Mammary epithelial cell (primary cell): ENCODE results near the gene SORBS2.

Experiments
- CTCF ChIP-seq, 2 donors: IDR thresholded peaks in 1 of 2; conservative IDR thresholded peaks in 1 of 2; 2 replicates each; pipeline ENCODE4 v1.5.1; 2011 to 2012; ENCODE audit warnings: inconsistent platforms in 2 of 2, low read length in 2 of 2, mild to moderate bottlenecking in 2 of 2, control low read depth in 1 of 2, low read depth in 1 of 2; ENCODE audit not compliant: insufficient read depth in 1 of 2; ENCODE audit errors: extremely low read depth in 1 of 2
- EZH2 ChIP-seq: IDR thresholded peaks from 2 replicates; pipeline ENCODE4 v1.6.1; 2012; ENCODE audit warnings: low read length, inconsistent platforms, borderline replicate concordance

- no peak for TF ChIP-seq CTCF (conservative IDR thresholded peaks at IDR 0.05 in 1 of 2, IDR thresholded peaks at IDR 0.05 in 1 of 2; ENCODE audit: extremely low read depth in 1 of 2, insufficient read depth in 1 of 2, low read depth in 1 of 2, low read length in 2 of 2)
- TF ChIP-seq EZH2, result peak; percentile 37
These were observed 276.2 kb downstream of the SORBS2 start for GRCh38 chr4:185535612-185536410.
